GM12878 (cell line): ENCODE measurements around the gene RPUSD2. TPM values are rescaled to one million over a fixed set of nuclear protein-coding genes. Genes with fewer than 3 reads are reported as not detected.

Experiments
- JUNB ChIP-seq: IDR thresholded peaks from 2 replicates; pipeline ENCODE4 v1.6.1; 2016; ENCODE audit warnings: antibody characterized with exemption, mild to moderate bottlenecking
- MEF2A ChIP-seq: IDR thresholded peaks from 2 replicates; pipeline ENCODE4 v1.6.1; 2011; ENCODE audit warnings: low read depth, mild to moderate bottlenecking, low read length, moderate library complexity; ENCODE audit not compliant: insufficient read depth
- MTA2 ChIP-seq: fragments of 450-650 bp; IDR thresholded peaks from 2 replicates; pipeline ENCODE4 v1.6.1; 2016; ENCODE audit warnings: low read depth, mild to moderate bottlenecking, moderate library complexity
- MTA3 ChIP-seq: IDR thresholded peaks from 2 replicates; pipeline ENCODE4 v1.6.1; 2012; ENCODE audit warnings: low read length, inconsistent platforms, borderline replicate concordance
- RBBP5 ChIP-seq: fragments of 200-600 bp; sonication (generic); conservative IDR thresholded peaks from 2 replicates; pipeline ENCODE4 v1.6.1; 2016
- SIN3A ChIP-seq: IDR thresholded peaks from 2 replicates; pipeline ENCODE4 v1.6.1; 2012; ENCODE audit warnings: low read depth, low read length, improper control_type of control experiment
- SIX5 ChIP-seq: IDR thresholded peaks from 2 replicates; pipeline ENCODE4 v1.6.1; 2011; ENCODE audit warnings: mild to moderate bottlenecking, low read depth, low read length, moderate library complexity; ENCODE audit not compliant: severe bottlenecking
- SPI1 ChIP-seq: IDR thresholded peaks from 2 replicates; pipeline ENCODE4 v1.6.1; 2011; ENCODE audit warnings: low read depth, mild to moderate bottlenecking, low read length, moderate library complexity, borderline replicate concordance; ENCODE audit not compliant: insufficient read depth
- TCF12 ChIP-seq: IDR thresholded peaks from 2 replicates; pipeline ENCODE4 v1.6.1; 2011; ENCODE audit warnings: low read depth, mild to moderate bottlenecking, low read length
- TCF7 ChIP-seq: IDR thresholded peaks from 2 replicates; pipeline ENCODE4 v1.6.1; 2014; ENCODE audit warnings: antibody characterized with exemption, borderline replicate concordance
- ZNF24 ChIP-seq: fragments of 450-650 bp; IDR thresholded peaks from 2 replicates; pipeline ENCODE4 v1.6.1; 2017; ENCODE audit warnings: antibody characterized with exemption, mild to moderate bottlenecking
- polyA plus RNA-seq, 11 experiments: library from polyadenylated mRNA; depleted of rRNA in 4 of 11; unstranded in 6 of 11; stranded (reverse) in 5 of 11; fragments of >200 nt; fragmentation: Nextera tagmentation in 4 of 11; fragmentation: Illumina TruSeq in 1 of 11; extraction: Ambion mirVana in 4 of 11; extraction: Trizol in 1 of 11; gene quantifications; 1 replicate in 1 of 11; 2 replicates in 10 of 11; pipeline versions ENCODE4 v1.2.1 to v1.2.3, GENCODE V29; 2011 to 2016; ENCODE audit warnings: inconsistent platforms in 2 of 11, missing spikeins in 2 of 11, low read depth in 1 of 11
- total RNA-seq, 4 experiments: library from RNA; depleted of rRNA in 3 of 4; stranded (reverse); fragments of >200 nt in 3 of 4; fragmentation: Illumina TruSeq in 1 of 4; extraction: Trizol in 1 of 4; gene quantifications; 2 replicates each; pipeline versions ENCODE4 v1.2.1 to v1.2.3, GENCODE V29; 2013 to 2021
- TF ChIP-seq, protein P1 (sequence below): fragments of 150-350 bp; IDR thresholded peaks from 2 replicates; pipeline ENCODE4 v1.6.1; 2016; ENCODE audit warnings: low read depth, low read length
- TF ChIP-seq, protein P2 (sequence below): IDR thresholded peaks from 2 replicates; pipeline ENCODE4 v1.6.1; 2012; ENCODE audit warnings: low read depth, low read length, improper control_type of control experiment
- TF ChIP-seq, protein P3 (sequence below): fragments of 450-650 bp; formaldehyde crosslinking; IDR thresholded peaks from 2 replicates; pipeline ENCODE4 v1.4.0; 2022; ENCODE audit warnings: mild to moderate bottlenecking, moderate library complexity
- TF ChIP-seq, protein P4 (sequence below): fragments of 450-650 bp; IDR thresholded peaks from 2 replicates; pipeline ENCODE4 v1.6.1; 2017; ENCODE audit warnings: antibody characterized with exemption, mild to moderate bottlenecking, moderate library complexity
- TF ChIP-seq, protein P5 (sequence below): fragments of 450-650 bp; IDR thresholded peaks from 2 replicates; pipeline ENCODE4 v1.6.1; 2016; ENCODE audit warnings: mild to moderate bottlenecking
- TF ChIP-seq, protein P6 (sequence below): fragments of 450-650 bp; IDR thresholded peaks from 2 replicates; pipeline ENCODE4 v1.6.1; 2016; ENCODE audit warnings: mild to moderate bottlenecking

The RPUSD2 gene
- total and polyA plus RNA-seq, 10 of the 15 experiments (the other 5 are each of a cell fraction or from before 2014, with no cell fraction given) = 4.0 to 33.3 (median 18.5) TPM

DNA sequence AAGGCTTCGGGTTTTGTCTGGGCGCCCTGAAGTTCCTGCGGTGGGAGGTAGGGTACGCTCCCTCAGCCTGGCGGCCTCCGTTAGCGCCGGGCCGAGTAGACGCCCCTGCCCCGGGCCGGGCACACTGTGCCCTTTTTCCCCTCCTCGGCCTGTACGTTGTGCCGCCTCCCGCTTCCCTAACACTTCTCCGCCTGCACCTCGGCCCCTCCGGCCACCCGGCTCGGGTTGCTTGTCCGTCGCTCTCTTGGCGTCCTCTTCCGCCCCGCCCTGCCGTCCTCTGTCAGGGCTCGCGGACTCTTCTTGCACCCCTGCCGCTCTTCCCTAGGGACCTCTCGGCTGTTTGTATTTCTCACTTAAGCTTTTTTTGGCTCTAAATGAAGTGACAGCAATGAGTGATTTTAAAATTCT, 25.3 kb downstream of the RPUSD2 start (continued):
- TF ChIP-seq, protein P1, sequence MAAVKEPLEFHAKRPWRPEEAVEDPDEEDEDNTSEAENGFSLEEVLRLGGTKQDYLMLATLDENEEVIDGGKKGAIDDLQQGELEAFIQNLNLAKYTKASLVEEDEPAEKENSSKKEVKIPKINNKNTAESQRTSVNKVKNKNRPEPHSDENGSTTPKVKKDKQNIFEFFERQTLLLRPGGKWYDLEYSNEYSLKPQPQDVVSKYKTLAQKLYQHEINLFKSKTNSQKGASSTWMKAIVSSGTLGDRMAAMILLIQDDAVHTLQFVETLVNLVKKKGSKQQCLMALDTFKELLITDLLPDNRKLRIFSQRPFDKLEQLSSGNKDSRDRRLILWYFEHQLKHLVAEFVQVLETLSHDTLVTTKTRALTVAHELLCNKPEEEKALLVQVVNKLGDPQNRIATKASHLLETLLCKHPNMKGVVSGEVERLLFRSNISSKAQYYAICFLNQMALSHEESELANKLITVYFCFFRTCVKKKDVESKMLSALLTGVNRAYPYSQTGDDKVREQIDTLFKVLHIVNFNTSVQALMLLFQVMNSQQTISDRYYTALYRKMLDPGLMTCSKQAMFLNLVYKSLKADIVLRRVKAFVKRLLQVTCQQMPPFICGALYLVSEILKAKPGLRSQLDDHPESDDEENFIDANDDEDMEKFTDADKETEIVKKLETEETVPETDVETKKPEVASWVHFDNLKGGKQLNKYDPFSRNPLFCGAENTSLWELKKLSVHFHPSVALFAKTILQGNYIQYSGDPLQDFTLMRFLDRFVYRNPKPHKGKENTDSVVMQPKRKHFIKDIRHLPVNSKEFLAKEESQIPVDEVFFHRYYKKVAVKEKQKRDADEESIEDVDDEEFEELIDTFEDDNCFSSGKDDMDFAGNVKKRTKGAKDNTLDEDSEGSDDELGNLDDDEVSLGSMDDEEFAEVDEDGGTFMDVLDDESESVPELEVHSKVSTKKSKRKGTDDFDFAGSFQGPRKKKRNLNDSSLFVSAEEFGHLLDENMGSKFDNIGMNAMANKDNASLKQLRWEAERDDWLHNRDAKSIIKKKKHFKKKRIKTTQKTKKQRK = no peak
- TF ChIP-seq SIX5 (no peak), JUNB (no peak), SPI1 (peak; percentile 2; the same call in 1 of the 2 replicates), MEF2A (0 out of 2 replicates have a peak, but pooled peaks have one; percentile 25), MTA2 (0 out of 2 replicates have a peak, but pooled peaks have one; percentile 48), TCF12 (no peak), MTA3 (no peak), ZNF24 (no peak), TCF7 (no peak), RBBP5 (no peak), SIN3A (peak; percentile 37; the same call in 1 of the 2 replicates)
- TF ChIP-seq, protein P2, sequence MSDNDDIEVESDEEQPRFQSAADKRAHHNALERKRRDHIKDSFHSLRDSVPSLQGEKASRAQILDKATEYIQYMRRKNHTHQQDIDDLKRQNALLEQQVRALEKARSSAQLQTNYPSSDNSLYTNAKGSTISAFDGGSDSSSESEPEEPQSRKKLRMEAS = 0 out of 2 replicates have a peak, but pooled peaks have one; percentile 2
- TF ChIP-seq, protein P3, sequence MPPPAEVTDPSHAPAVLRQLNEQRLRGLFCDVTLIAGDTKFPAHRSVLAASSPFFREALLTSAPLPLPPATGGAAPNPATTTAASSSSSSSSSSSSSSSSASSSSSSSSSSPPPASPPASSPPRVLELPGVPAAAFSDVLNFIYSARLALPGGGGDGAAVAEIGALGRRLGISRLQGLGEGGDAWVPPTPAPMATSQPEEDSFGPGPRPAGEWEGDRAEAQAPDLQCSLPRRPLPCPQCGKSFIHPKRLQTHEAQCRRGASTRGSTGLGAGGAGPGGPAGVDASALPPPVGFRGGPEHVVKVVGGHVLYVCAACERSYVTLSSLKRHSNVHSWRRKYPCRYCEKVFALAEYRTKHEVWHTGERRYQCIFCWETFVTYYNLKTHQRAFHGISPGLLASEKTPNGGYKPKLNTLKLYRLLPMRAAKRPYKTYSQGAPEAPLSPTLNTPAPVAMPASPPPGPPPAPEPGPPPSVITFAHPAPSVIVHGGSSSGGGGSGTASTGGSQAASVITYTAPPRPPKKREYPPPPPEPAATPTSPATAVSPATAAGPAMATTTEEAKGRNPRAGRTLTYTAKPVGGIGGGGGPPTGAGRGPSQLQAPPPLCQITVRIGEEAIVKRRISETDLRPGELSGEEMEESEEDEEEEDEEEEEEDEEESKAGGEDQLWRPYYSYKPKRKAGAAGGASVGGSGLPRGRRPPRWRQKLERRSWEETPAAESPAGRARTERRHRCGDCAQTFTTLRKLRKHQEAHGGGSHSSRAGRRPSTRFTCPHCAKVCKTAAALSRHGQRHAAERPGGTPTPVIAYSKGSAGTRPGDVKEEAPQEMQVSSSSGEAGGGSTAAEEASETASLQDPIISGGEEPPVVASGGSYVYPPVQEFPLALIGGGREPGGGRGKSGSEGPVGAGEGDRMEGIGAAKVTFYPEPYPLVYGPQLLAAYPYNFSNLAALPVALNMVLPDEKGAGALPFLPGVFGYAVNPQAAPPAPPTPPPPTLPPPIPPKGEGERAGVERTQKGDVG = no peak
- TF ChIP-seq, protein P4, sequence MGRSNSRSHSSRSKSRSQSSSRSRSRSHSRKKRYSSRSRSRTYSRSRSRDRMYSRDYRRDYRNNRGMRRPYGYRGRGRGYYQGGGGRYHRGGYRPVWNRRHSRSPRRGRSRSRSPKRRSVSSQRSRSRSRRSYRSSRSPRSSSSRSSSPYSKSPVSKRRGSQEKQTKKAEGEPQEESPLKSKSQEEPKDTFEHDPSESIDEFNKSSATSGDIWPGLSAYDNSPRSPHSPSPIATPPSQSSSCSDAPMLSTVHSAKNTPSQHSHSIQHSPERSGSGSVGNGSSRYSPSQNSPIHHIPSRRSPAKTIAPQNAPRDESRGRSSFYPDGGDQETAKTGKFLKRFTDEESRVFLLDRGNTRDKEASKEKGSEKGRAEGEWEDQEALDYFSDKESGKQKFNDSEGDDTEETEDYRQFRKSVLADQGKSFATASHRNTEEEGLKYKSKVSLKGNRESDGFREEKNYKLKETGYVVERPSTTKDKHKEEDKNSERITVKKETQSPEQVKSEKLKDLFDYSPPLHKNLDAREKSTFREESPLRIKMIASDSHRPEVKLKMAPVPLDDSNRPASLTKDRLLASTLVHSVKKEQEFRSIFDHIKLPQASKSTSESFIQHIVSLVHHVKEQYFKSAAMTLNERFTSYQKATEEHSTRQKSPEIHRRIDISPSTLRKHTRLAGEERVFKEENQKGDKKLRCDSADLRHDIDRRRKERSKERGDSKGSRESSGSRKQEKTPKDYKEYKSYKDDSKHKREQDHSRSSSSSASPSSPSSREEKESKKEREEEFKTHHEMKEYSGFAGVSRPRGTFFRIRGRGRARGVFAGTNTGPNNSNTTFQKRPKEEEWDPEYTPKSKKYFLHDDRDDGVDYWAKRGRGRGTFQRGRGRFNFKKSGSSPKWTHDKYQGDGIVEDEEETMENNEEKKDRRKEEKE = no peak
- TF ChIP-seq, protein P5, sequence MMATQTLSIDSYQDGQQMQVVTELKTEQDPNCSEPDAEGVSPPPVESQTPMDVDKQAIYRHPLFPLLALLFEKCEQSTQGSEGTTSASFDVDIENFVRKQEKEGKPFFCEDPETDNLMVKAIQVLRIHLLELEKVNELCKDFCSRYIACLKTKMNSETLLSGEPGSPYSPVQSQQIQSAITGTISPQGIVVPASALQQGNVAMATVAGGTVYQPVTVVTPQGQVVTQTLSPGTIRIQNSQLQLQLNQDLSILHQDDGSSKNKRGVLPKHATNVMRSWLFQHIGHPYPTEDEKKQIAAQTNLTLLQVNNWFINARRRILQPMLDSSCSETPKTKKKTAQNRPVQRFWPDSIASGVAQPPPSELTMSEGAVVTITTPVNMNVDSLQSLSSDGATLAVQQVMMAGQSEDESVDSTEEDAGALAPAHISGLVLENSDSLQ = peak; percentile 67
- TF ChIP-seq, protein P6, sequence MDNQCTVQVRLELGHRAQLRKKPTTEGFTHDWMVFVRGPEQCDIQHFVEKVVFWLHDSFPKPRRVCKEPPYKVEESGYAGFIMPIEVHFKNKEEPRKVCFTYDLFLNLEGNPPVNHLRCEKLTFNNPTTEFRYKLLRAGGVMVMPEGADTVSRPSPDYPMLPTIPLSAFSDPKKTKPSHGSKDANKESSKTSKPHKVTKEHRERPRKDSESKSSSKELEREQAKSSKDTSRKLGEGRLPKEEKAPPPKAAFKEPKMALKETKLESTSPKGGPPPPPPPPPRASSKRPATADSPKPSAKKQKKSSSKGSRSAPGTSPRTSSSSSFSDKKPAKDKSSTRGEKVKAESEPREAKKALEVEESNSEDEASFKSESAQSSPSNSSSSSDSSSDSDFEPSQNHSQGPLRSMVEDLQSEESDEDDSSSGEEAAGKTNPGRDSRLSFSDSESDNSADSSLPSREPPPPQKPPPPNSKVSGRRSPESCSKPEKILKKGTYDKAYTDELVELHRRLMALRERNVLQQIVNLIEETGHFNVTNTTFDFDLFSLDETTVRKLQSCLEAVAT = no peak
